22Rv1 (cell line): Measurements from ENCODE around the gene DUSP1.

Experiments used
- H3K27ac ChIP-seq: fragments of 450-650 bp; 2 replicates; pipeline ENCODE4 v1.5.1; 2017
- CTCF ChIP-seq: fragments of 450-650 bp; IDR thresholded peaks from 2 replicates; pipeline ENCODE4 v1.5.1; 2017; ENCODE audit warnings: mild to moderate bottlenecking
- ZFX ChIP-seq: fragments of 450-650 bp; IDR thresholded peaks from 2 replicates; pipeline ENCODE4 v1.6.1; 2017; ENCODE audit warnings: antibody characterized with exemption, borderline replicate concordance

The DUSP1 gene

GRCh38 chr5:172762214-172763119 is 8.5 kb downstream of the DUSP1 start:
- TF ChIP-seq ZFX, result no peak
- TF ChIP-seq CTCF, result no peak

GRCh38 chr5:172760959-172761358 is 10.0 kb downstream of the DUSP1 start:
- TF ChIP-seq CTCF, result no peak
- TF ChIP-seq ZFX, result no peak
- no peak overlapping the region for H3K27ac ChIP-seq

More at GRCh38 chr5:172762214-172763119, 8.5 kb downstream of the DUSP1 start:
- H3K27ac ChIP-seq, result no peak overlapping the region

- H3K27ac ChIP-seq, result no peak overlapping the region
- TF ChIP-seq CTCF (no peak), ZFX (no peak)
Measured at GRCh38 chr5:172760136-172760535, 10.9 kb downstream of the DUSP1 start.

- no peak overlapping the region for H3K27ac ChIP-seq
- no peak for TF ChIP-seq CTCF
- no peak for TF ChIP-seq ZFX
Measured at GRCh38 chr5:172758834-172759149, 12.2 kb downstream of the DUSP1 start.

GRCh38 chr5:172758077-172758833 is 12.7 kb downstream of the DUSP1 start:
- no peak overlapping the region for H3K27ac ChIP-seq
- no peak for TF ChIP-seq CTCF
- TF ChIP-seq ZFX, result no peak

GRCh38 chr5:172757394-172758010 is 13.5 kb downstream of the DUSP1 start:
- TF ChIP-seq ZFX, result no peak
- TF ChIP-seq CTCF, result no peak
- H3K27ac ChIP-seq, result no peak overlapping the region
